Kidney epithelial cell (primary cell): Measurements from ENCODE around the gene UGT2B17. TPM values are rescaled to one million over a fixed set of nuclear protein-coding genes. Genes with fewer than 3 reads are reported as not detected.

Experiments used
- DNase-seq: peaks from one replicate; pipeline ENCODE4 v3.0.0-alpha.2; 2010; ENCODE audit warnings: low read depth
- H3K27me3 ChIP-seq: 2 replicates; pipeline ENCODE4 v1.6.0; 2011; ENCODE audit warnings: low read length; ENCODE audit not compliant: control insufficient read depth, insufficient read depth
- H3K36me3 ChIP-seq: 2 replicates; pipeline ENCODE4 v1.5.1; 2011; ENCODE audit warnings: low read length; ENCODE audit not compliant: control insufficient read depth, insufficient read depth
- H3K4me3 ChIP-seq: 2 replicates; pipeline ENCODE4 v1.5.1; 2011; ENCODE audit warnings: low read depth, mild to moderate bottlenecking, control low read depth, low read length
- total RNA-seq: library from RNA; depleted of rRNA; stranded (reverse); fragments of >200 nt; gene quantifications from 2 replicates; pipeline ENCODE4 v1.2.3, GENCODE V29; 2015
- TF ChIP-seq, protein P1 (sequence below): IDR thresholded peaks from 2 replicates; pipeline ENCODE4 v1.5.1; 2011; ENCODE audit warnings: mild to moderate bottlenecking, moderate library complexity, low read length, control low read depth, inconsistent platforms; ENCODE audit not compliant: insufficient read depth, poor library complexity, severe bottlenecking

UGT2B17 gene
- total RNA-seq, 1 donor from 2014 or later, result not detected

DNA sequence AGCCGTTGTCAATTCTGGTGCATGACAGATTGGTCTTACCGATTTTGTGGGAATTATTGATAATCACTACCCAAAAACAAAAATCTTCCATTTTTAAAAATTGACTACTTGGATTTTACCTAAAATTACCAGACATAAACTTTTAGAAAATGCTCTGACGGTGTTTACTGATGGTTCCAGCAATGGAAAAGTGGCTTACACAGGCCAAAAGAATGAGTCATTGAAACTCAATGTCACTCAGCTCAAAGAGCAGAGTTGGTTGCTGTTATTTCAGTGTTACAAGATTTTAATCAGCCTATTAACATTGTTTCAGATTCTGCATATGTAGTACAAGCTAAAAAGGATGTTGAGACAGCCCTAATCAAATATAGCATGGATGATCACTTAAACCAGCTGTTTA lies 23.0 kb upstream of the UGT2B17 start:
- TF ChIP-seq, protein P1, sequence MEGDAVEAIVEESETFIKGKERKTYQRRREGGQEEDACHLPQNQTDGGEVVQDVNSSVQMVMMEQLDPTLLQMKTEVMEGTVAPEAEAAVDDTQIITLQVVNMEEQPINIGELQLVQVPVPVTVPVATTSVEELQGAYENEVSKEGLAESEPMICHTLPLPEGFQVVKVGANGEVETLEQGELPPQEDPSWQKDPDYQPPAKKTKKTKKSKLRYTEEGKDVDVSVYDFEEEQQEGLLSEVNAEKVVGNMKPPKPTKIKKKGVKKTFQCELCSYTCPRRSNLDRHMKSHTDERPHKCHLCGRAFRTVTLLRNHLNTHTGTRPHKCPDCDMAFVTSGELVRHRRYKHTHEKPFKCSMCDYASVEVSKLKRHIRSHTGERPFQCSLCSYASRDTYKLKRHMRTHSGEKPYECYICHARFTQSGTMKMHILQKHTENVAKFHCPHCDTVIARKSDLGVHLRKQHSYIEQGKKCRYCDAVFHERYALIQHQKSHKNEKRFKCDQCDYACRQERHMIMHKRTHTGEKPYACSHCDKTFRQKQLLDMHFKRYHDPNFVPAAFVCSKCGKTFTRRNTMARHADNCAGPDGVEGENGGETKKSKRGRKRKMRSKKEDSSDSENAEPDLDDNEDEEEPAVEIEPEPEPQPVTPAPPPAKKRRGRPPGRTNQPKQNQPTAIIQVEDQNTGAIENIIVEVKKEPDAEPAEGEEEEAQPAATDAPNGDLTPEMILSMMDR, result no peak
- H3K27me3 ChIP-seq, result no peaks in the 10 kb centered on the region
- DNase-seq, result no peak

DNA sequence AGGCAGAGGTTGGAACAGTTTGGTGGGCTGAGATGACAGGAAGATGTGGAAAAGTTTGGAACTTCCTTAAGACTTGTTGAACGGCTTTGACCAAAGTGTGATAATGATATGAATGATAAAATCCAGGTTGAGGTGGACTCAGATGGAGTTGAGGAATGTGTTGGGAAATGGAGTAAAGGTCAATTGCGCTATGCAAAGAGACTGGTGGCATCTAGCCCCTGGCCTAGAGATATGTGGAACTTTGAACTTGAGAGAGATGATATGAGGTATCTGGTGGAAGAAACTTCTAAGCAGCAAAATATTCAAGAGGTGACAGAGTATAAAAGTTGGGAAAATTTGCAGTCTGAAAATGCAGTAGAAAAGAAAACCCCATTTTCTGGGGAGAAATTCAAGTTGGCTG lies 21.4 kb upstream of the UGT2B17 start:
- H3K36me3 ChIP-seq, result no peaks in the 10 kb centered on the region
- TF ChIP-seq, protein P1, result no peak
- H3K27me3 ChIP-seq, result no peaks in the 10 kb centered on the region
- no peak overlapping the region for H3K4me3 ChIP-seq
- no peak for DNase-seq

More for the DNA sequence above, 23.0 kb upstream of the UGT2B17 start:
- Histone ChIP-seq H3K4me3 (no peak overlapping the region), H3K36me3 (no peaks in the 10 kb centered on the region)

DNA sequence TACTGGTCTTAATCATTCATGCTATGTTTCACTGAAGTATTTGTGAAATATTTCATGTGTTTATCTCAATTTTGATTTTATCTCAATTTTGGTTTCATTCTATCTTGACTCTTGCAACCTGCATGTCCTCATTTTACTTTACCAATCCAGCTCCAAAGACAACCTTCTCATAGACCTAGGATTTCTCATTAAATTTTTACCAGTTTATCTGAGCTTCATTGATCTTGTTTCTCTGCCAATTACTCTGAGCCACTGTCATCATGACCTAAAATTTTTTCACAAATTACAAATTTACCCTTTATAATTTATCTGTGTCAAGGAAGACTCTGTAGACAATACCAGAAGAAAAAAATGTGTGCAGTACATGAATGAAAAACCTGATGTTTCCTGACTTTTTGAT lies 18.6 kb upstream of the UGT2B17 start:
- no peaks in the 10 kb centered on the region for H3K36me3 ChIP-seq
- TF ChIP-seq, protein P1, result no peak
- H3K4me3 ChIP-seq, result no peak overlapping the region
- no peak for DNase-seq
- H3K27me3 ChIP-seq, result no peaks in the 10 kb centered on the region

DNA sequence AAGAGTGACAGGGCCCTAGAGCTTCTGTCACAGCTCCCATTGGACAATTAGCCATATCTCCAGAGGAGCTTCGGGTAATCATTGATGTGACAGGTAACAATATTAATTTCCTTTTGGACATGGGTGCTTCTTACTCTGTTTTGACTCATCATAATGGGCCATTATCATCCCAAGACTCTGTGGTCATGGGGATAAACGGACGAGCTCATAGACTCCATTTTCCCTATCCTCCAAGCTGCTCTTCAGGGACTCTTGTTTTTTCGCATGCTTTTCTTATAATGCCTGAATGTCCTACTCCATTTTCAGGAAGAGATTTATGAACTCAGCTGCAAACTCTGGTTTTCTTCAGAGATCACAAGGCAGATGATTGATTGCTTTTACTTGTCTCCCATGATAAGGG lies 17.0 kb upstream of the UGT2B17 start:
- no peaks in the 10 kb centered on the region for H3K27me3 ChIP-seq
- H3K4me3 ChIP-seq, result no peak overlapping the region
- H3K36me3 ChIP-seq, result no peaks in the 10 kb centered on the region
- no peak for DNase-seq
- TF ChIP-seq, protein P1, result no peak

DNA sequence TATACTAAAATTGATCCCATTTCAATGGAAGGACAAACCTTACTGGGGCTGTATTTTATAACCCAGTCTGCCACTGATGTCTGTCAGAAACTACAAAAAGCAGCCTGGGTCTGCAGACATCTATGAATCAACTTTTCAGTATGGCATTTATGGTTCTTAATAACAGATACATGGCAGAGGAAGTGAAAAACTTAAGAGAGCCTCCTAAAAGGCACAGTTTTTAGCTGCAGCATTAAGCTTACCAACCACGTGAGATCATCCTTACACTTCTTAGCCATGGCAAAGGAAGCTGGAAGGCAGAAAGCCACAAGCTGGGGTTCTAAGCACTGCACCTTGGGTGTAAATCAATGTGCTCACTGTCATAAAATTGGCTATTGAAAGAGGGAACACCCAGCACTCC lies 16.6 kb upstream of the UGT2B17 start:
- no peaks in the 10 kb centered on the region for H3K27me3 ChIP-seq
- DNase-seq, result no peak
- TF ChIP-seq, protein P1, result no peak
- no peaks in the 10 kb centered on the region for H3K36me3 ChIP-seq
- H3K4me3 ChIP-seq, result no peak overlapping the region

DNA sequence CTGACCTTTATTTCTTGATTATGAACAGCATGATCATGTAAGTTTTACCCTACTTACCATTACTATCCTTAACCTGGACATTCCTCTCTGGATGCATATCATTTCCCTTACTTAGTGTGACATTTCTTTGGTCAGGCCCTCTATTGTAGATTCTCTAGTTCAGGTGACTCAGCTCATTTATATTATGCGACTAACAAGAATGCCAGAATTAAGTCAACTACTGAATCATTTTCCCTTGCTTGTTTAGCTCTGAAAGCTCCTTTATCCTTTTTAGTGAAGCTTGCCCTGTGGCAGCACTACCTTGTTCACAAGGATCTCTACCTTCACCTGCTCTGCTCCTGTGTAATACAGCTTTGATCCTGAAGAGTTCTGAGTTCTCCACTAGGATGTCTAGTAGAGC lies 15.1 kb upstream of the UGT2B17 start:
- peak; percentile 39 for DNase-seq
- Histone ChIP-seq H3K4me3 (no peak overlapping the region), H3K27me3 (no peaks in the 10 kb centered on the region), H3K36me3 (no peaks in the 10 kb centered on the region)
- TF ChIP-seq, protein P1, result no peak
